Dermis microvascular lymphatic vessel endothelial cell (primary cell): ENCODE data around the gene TMPRSS11D. TPM values are rescaled to one million over a fixed set of nuclear protein-coding genes. Genes with fewer than 3 reads are reported as not detected.

ENCODE experiments used
- DNase-seq, 2 donors: peaks; one replicate each; pipeline versions ENCODE4 v3.0.0 to v3.0.0-alpha.2; 2010; ENCODE audit warnings: low read depth in 2 of 2
- total RNA-seq: library from RNA; depleted of rRNA; stranded (reverse); fragments of >200 nt; gene quantifications from 2 replicates; pipeline ENCODE4 v1.2.1, GENCODE V29; 2014

TMPRSS11D gene
- total RNA-seq, 1 donor from 2014 or later = under 0.01 TPM

- DNase-seq = peak; percentile 71 to 94
Observed at GRCh38 chr4:67886281-67886680, 2.5 kb upstream of the TMPRSS11D start.

GRCh38 chr4:67885762-67886161, 2.0 kb upstream of the TMPRSS11D start:
- peak; percentile 47 to 91 for DNase-seq

GRCh38 chr4:67884701-67885100, 899 bp upstream of the TMPRSS11D start:
- DNase-seq = no peak

GRCh38 chr4:67883458-67883857, 344 bp downstream of the TMPRSS11D start:
- no peak for DNase-seq

- DNase-seq = no peak
Observed at GRCh38 chr4:67880866-67881610, 2.8 kb downstream of the TMPRSS11D start.

GRCh38 chr4:67879486-67879885, 4.3 kb downstream of the TMPRSS11D start:
- DNase-seq = no peak

- no peak for DNase-seq
Observed at GRCh38 chr4:67877086-67877485, 6.7 kb downstream of the TMPRSS11D start.

- no peak for DNase-seq
Observed at GRCh38 chr4:67874986-67875385, 8.8 kb downstream of the TMPRSS11D start.

- no peak for DNase-seq
Observed at GRCh38 chr4:67873116-67873515, 10.7 kb downstream of the TMPRSS11D start.

- peak; percentile 57 to 65 for DNase-seq
Observed at GRCh38 chr4:67871867-67872266, 11.9 kb downstream of the TMPRSS11D start.

GRCh38 chr4:67869580-67870190, 14.1 kb downstream of the TMPRSS11D start:
- DNase-seq = no peak

GRCh38 chr4:67861513-67861912, 22.3 kb downstream of the TMPRSS11D start:
- no peak for DNase-seq

- DNase-seq = no peak
Observed at GRCh38 chr4:67853336-67853735, 30.5 kb downstream of the TMPRSS11D start.

GRCh38 chr4:67820903-67821302, 62.9 kb downstream of the TMPRSS11D start:
- DNase-seq = no peak

GRCh38 chr4:67810011-67810410, 73.8 kb downstream of the TMPRSS11D start:
- no peak for DNase-seq

GRCh38 chr4:67809502-67809901, 74.3 kb downstream of the TMPRSS11D start:
- no peak for DNase-seq

GRCh38 chr4:67796810-67797209, 87.0 kb downstream of the TMPRSS11D start:
- DNase-seq = no peak

GRCh38 chr4:67790721-67791120, 93.1 kb downstream of the TMPRSS11D start:
- no peak for DNase-seq

GRCh38 chr4:67787311-67787710, 96.5 kb downstream of the TMPRSS11D start:
- no peak for DNase-seq

- DNase-seq = no peak
Observed at GRCh38 chr4:67785528-67785927, 98.3 kb downstream of the TMPRSS11D start.

GRCh38 chr4:67779631-67780030, 104.2 kb downstream of the TMPRSS11D start:
- DNase-seq = no peak

- DNase-seq = no peak
Observed at GRCh38 chr4:67776746-67777145, 107.1 kb downstream of the TMPRSS11D start.
